Umbilical cord (tissue), 2 donors: Measurements from ENCODE around the gene RRP8. TPM values are rescaled to one million over a fixed set of nuclear protein-coding genes. Genes with fewer than 3 reads are reported as not detected.

Experiments used
- DNase-seq: peaks from one replicate; pipeline ENCODE4 v3.0.0-alpha.2; 2015; ENCODE audit warnings: low spot score
- total RNA-seq: library from RNA; depleted of rRNA; stranded (reverse); fragments of >200 nt; gene quantifications from one replicate; pipeline ENCODE4 v1.2.3, GENCODE V29; 2014; ENCODE audit warnings: low replicate concordance; ENCODE audit not compliant: insufficient read depth

Gene RRP8
- 10.6 TPM for total RNA-seq

GRCh38 chr11:6603287-6604080 is at the start of gene RRP8, which contains the start of gene ILK:
TSS of gene RRP8 (minus strand) at chr11:6603616. CDS start at chr11:6603502, 114 bp downstream.
TSS of gene ILK (plus strand) at chr11:6603774. CDS start at chr11:6604272, 498 bp downstream.
- peak; percentile 95 for DNase-seq

- DNase-seq = no peak
Observed at GRCh38 chr11:6653097-6653496, 49.7 kb upstream of the RRP8 start.

DNA sequence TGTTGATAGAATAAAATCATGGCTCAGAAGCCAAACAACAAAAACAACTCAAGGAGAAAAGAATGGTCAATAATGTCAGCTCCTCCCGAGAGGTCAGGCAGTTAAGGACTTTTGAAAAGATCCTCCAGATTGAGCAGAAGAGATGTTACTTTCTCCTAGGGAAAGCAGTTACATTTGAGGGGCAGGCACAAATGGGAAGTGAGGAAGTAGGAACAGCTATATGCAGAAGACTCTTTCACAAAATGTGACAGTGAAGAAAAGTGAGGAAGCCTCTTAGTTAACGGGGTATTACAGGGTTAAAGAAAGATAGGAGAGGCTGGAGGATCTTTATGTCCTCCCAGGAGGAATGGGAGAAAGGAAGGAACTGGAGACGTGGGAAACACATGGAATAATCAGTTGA is 48.8 kb upstream of the RRP8 start:
- no peak for DNase-seq

GRCh38 chr11:6650980-6651379 is 47.6 kb upstream of the RRP8 start:
- DNase-seq = no peak

DNA sequence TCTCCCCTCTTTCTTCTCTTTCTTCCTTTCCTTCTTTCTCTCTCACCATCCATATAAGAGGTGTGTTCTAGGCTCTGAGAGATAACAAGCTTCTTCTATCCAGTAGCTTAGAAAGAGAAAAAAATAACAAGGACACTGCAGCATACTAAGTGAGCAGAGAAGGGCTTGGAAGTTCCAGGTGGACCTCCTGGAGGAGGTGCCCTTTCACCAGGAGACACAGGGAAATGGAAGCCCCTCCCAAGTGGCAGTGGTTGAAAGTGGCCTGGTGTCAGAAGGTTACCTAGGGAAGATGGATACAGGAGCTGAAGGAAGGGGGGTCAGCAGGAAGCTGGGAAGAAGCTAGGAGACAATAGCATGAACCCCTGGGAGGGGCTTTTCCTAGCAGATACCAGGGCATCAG is 46.7 kb upstream of the RRP8 start:
- DNase-seq = no peak

- no peak for DNase-seq
Observed at GRCh38 chr11:6648501-6648900, 45.1 kb upstream of the RRP8 start.

- no peak for DNase-seq
Observed at GRCh38 chr11:6647836-6648235, 44.4 kb upstream of the RRP8 start.

- peak; percentile 83 for DNase-seq
Observed at GRCh38 chr11:6646918-6647679, 43.7 kb upstream of the RRP8 start.

DNA sequence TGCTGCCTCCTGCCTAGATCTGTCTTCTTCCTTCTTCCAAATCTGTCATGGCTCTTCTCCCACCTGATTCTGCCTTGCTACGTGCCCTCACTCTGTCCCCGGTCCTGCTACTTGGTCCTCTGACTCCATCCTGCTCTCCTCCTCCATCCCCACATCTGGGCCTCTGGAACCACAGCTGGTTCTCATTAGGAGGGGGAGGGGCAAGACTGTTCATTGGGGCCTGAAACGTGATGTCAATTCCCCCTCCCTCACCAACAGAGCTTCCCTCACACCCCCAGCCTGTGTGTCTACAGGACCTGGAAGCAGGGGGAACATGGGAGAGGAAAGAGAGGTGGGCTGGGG is 43.1 kb upstream of the RRP8 start:
- peak; percentile 90 for DNase-seq

DNA sequence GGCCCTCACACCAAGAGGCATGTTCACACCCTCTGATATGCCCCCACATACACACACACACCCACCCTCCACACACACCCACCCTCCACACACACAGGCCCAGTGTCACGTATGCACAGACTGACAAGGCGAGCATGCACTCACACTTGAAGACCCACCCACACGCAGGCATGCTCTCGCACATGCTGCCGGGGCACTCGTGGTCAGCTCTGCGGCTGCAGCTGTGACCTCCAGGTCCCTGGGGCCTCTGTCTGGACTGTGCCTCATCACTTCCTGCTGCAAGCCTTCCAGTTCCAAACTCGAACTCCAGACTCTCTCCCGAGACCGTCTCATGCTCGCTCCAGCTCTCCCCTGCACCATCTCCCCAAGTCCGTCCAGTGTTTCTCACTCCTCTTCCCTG is 42.7 kb upstream of the RRP8 start:
- DNase-seq = no peak

DNA sequence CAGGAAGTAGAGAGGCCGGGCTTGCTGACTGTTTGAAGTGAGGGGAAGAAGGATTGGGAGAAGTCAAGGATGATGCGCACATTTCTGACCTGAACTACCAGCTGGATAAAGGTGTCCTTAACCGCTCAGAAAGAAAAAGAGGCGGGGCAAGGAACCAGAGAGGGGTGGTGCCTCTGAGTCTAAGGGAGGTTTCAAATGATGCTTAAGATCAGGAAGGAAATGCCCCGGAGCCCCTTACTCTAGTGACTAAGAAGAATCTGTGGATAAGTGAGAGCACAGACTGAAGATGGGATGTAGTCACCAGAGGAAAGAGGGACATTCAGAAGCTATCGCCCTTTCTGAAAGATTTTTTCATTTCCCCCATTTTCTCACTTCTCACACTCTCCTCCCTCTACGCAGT is 39.5 kb upstream of the RRP8 start:
- no peak for DNase-seq

DNA sequence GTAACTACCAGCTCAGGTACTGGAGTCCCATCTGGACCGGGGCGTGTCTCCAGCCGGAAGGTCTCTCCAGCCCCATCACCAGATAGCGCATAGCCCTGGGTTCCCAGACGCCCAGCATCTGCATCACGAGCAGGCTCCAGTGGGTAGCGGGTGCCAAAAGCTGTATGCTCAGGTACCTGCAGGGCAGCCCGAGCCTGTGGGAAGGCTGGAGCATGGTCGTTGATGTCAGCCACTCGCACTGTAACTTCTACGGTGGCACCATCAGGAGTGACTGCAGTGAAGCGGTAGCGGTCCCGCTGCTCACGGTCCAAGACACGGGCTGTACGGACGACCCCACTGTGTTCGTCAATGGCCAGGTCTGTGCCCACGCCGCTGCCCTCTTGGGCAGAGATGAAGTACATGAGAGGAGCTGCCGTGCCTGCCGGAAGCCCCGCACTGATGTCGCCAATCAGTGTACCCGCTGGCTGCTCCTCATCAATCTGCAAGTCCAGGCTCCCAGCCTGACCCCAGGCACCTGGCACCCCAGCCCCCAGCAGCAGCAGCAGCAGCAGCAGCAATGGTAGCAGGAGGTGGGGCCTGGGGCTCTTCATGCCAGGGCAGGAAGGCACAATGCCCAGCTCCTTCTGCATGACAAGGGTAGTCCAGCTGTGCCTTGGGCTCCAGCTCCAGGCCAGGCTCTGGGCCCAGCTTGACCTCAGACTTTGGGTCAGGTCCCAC is 37.7 kb upstream of the RRP8 start:
- no peak for DNase-seq

DNA sequence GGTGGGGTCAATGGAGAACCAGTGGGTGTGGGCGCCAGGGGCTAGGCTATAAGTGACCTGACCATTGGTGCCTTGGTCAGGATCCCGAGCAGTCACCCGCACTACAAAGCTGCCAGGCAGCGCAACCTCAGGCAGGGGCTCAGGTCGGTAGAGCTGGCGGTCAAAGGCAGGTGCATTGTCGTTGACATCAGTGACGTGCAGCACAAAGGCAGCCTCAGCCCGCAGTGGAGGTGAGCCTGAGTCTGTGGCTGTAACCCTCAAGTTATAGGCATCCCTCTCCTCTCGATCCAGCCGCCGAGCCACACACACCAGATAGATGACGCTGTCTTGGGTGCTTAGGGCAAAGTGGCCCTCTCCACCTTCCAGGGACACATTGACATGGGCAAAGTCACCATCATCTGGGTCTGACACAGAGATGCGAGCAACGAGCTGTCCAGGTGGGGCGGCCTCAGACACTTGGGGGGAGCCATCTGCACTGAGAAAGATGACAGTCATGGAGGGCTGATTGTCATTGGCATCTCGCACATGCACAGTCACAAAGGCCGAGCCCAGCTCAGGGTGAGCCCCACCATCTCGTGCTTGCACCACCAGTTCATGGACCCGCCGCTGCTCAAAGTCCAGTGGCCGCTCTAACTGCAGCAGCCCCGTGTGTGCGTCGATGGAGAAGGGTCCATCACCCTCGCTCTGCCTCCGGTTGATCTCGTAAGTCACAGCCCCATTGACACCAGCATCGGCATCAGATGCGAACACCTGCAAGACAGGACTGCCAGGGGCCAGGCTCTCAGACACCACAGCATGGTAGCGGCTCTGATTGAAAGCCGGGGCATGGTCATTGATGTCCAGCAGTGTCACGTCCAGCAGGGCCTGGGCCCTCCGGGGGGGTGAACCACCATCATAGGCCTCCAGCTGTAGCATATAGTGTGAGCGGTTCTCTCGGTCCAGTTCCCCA is 36.9 kb upstream of the RRP8 start:
- no peak for DNase-seq

GRCh38 chr11:6638429-6638828 is 35.0 kb upstream of the RRP8 start:
- DNase-seq = no peak

DNA sequence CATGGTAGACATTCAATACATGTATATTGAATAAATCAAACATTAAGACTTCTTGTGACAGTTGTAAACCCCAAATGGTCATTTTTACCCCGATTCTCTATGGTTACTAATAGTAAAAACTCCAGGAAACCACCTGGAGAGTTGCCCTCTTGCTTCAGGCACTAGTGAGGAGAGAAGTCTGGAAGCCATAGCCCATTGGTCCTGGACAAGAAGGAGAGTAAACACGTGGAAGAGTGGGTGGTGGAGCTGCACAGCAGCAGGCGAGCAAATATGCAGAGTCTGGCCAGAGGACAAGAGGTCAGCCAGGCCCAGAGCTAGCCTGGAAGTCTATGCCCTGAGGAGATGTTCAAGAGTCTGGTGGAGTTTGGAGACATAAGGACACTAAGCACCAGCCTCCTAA is 34.5 kb upstream of the RRP8 start:
- DNase-seq = no peak

GRCh38 chr11:6636480-6636879 is 33.1 kb upstream of the RRP8 start:
- no peak for DNase-seq

DNA sequence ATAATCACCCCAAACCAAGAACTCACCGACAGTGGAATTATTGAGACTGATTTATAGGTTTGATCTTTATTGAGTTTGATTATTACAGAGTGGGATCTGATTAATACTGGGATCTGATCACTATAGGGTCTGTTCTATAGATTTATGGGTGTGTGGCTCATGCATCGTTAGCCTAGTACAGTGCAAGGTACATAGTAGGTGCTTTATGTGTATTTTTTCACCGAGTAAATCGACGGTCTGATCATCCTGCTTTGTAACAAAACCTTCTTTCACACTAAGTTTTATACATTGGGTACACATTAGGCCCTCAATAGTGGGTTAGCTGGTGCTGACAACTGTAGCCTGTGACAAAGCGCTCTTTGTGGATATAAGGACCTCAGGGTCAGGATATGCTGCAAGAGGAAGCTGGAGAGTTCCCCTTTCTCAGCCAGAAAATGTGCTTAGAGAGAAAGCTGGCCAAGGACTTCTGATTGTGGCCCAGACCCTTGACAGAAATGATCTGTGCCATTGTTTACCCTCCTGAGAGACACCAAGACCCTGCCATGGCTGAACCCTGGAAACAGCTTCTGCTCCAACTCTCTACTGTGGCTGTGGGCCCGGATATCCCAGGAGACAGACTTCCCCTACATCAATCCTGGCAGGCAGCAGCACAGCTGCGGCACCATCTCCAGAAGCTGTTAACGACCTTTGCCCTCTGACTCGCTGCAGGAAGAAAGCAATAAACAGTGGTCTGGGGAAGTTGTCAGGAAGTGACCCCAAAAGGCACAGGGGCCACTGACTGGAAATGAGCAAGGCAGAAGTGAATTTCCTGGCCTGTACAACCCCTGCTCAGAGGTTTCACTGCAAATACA is 31.9 kb upstream of the RRP8 start:
- peak; percentile 25 for DNase-seq

DNA sequence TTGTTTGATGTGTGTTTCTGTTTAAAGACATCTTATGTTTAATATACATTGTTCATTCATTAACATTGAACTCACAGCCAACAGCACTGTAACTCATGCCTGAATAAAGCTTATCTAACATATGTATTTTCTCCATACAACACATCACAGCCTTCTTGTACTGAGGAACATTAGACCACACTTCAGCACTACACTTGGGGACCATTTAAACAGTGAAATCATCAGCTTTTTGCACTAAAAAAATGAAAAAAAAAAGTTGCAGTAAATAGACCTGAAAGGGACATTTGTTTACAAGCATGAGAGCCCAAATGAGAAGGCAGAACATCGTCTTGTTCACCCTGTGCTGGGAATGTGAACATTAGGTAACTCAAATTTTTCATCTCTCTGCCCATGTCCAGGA is 31.1 kb upstream of the RRP8 start:
- no peak for DNase-seq

GRCh38 chr11:6633422-6634408 is 30.3 kb upstream of the RRP8 start:
- DNase-seq = no peak
